Muscle layer of duodenum (tissue), 2 donors: Measurements from ENCODE around the gene CFAP46.
"Not testable (repeated sequence)": the region's sequence is repeated elsewhere in the genome, so short reads cannot be mapped to it uniquely, and the experiment has no call there.

Experiments used
- H3K27ac ChIP-seq: one replicate; pipeline ENCODE4 v1.7.0; 2013; ENCODE audit warnings: mild to moderate bottlenecking, low read length
- H3K27me3 ChIP-seq: one replicate; pipeline ENCODE4 v1.7.0; 2013; ENCODE audit warnings: low read depth, mild to moderate bottlenecking, control low read depth, low read length
- H3K36me3 ChIP-seq, 2 donors: one replicate each; pipeline ENCODE4 v1.7.0; 2013; ENCODE audit warnings: low read length in 2 of 2, control low read depth in 1 of 2, mild to moderate bottlenecking in 1 of 2; ENCODE audit not compliant: insufficient read depth in 2 of 2, control insufficient read depth in 1 of 2
- H3K4me1 ChIP-seq, 2 donors: one replicate each; pipeline ENCODE4 v1.7.0; 2013; ENCODE audit warnings: low read length in 2 of 2, mild to moderate bottlenecking in 2 of 2, control low read depth in 1 of 2, moderate library complexity in 1 of 2; ENCODE audit not compliant: insufficient read depth in 2 of 2, control insufficient read depth in 1 of 2
- H3K4me3 ChIP-seq, 2 donors: one replicate each; pipeline ENCODE4 v1.7.0; 2013; ENCODE audit warnings: low read length in 2 of 2, low read depth in 1 of 2, mild to moderate bottlenecking in 1 of 2
- H3K9me3 ChIP-seq, 2 donors: one replicate each; pipeline ENCODE4 v1.7.0; 2013; ENCODE audit warnings: low read length in 2 of 2, control low read depth in 1 of 2, mild to moderate bottlenecking in 1 of 2; ENCODE audit not compliant: control insufficient read depth in 1 of 2
- donor health status: healthy.

Gene CFAP46

DNA sequence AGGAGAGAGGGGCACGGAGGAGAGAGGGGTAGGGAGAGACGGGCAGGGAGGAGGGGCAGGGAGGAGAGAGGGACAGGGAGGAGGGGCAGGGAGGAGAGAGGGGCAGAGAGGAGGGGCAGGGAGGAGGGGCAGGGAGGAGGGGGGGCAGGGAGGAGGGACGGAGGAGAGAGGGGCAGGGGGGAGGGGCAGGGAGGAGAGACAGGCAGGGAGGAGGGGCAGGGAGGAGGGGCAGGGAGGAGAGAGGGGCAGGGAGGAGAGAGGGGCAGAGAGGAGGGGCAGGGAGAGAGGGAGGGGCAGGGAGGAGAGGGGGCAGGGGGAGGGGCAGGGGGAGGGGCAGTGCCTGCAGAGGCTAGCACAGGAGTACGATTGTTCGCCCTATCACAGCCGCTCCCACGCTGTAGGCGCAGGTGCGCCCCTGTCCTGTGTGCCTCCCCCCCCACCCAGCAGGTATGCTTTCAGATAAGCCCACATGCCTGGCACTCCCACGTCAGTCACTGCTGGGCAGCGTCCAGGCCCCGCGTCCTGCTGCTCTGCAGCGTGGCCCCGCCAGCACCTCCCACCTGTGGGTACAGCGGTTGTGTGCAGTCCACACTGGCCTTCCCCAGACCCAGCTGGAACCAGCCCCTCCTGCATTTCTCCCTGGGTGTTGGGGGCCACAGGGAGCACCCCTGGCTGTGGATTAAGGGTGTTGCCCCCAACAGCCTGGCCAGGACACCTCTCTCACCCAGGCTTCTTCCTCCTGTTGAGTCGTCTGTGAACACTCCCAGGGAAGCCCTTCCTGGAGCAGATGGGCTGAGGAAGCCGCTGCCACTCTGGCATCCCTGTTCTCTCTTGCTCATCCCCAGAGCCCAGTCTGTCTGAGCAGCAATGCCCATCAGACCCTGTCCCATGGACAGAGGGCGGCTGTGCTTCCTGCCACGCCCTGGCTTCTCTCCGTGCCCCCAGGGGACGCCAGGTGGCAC, 167.2 kb downstream of the CFAP46 start:
- Histone ChIP-seq H3K4me3 (no peak overlapping the region), H3K4me1 (no peaks in the 10 kb centered on the region), H3K36me3 (peaks cover 0 to 78% of the 10 kb centered on the region in 2 donors), H3K27ac (no peak overlapping the region), H3K9me3 (no peaks in the 10 kb centered on the region), H3K27me3 (no peaks in the 10 kb centered on the region)

DNA sequence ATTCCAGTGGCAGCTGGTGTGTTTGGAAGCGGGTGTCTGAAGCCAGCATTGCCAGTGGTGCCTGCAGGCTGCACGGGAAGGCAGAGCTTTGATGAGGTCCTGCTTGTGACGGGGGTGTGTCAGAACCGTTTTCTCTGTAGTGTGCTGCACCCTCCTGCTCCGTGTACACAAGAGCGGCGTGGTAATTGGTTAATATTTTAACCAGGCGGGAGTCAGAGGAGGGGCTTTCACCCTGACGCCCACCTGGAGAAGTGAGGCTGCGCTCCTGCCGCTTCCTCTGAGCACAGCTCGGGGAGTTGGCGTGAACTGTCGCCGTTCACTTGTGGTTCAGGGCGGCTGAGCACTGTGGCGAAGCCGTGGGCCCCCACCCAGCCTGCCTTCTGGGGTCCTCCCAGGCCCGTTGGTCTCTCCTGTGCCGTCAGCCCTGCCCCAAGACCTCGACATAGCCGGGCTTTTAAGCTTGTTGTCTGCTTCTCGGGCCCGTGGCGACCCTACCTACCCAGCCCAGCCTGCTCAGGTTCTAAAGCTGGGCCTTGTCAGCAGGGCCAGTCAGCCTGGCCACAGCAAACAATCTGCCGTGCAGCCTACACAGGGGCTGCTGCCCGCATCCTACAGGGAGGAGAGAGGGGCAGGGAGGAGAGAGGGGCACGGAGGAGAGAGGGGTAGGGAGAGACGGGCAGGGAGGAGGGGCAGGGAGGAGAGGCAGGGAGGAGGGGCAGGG, 168.0 kb downstream of the CFAP46 start:
- H3K36me3 ChIP-seq: peaks cover 0 to 76% of the 10 kb centered on the region in 2 donors
- H3K27me3 ChIP-seq: no peaks in the 10 kb centered on the region
- H3K27ac ChIP-seq: no peak overlapping the region
- H3K4me1 ChIP-seq: no peaks in the 10 kb centered on the region
- no peaks in the 10 kb centered on the region for H3K9me3 ChIP-seq
- H3K4me3 ChIP-seq: no peak overlapping the region

DNA sequence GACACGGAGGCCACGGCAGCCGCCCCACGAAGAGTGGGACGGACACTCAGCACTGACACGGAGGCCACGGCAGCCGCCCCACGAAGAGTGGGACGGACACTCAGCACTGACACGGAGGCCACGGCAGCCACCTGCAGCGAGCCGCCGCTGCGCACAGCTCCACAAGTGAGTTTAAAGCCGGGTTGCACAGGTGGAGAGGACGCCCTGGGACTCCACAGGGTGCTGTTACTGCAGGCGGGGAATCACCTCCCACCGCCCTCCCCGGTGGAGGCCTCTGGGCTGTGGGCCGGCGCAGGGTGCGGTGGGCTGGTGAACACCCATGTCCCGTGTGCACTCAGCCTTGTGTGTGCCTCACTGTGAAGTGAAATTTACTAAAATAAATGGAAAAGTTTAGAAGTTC, 169.6 kb downstream of the CFAP46 start:
- not testable (repeated sequence) for H3K27me3 ChIP-seq, H3K27ac ChIP-seq, H3K9me3 ChIP-seq, H3K4me3 ChIP-seq, H3K4me1 ChIP-seq
- H3K36me3 ChIP-seq: peaks cover 0 to 77% of the 10 kb centered on the region in 2 donors

DNA sequence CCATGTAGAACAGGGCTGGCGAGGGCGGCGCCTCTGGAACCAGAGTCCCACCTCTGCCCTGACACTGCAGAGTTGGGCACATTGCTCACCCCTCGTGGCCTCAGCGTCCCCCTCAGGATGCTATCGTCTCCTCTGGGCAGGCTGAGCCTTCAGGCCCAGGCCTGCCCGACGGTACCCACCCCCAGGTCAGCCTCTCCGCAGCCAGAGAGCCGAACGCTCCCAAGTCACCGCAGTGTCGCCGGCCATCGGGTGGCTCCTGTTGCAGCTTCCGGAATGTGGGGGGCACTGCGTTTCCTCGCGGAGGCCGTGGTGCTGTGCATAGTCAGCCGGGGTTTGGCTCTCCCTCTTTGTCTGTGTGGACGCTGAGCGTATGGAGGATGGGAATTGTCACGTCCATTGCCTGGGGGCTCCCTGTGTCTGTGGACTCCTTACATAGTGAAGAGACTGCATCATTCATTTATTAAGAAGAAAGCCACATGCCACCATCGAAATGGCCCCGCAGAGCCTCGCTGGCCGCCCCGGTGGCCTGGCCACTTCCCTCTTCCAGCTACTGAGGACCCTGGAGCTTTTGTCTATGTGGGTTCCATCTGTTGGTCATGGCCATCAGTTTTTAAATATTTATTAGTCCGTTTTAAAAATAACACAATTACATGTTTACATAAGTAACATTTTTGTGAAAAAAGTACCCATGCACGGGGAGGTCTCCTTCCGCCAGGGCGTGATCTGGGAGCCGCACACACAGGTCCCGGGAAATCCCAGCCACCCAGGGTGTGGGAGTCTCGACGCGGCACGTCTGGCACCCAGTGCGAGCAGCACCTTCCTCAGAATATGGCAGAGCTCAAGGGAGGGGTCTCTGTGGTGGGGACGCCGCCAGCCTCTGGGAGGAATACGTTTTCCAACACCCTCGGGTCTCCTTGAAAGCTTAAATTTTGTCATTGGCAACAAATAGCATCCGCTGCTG, 172.0 kb downstream of the CFAP46 start:
- Histone ChIP-seq H3K4me1 (no peaks in the 10 kb centered on the region), H3K36me3 (peaks cover 0 to 63% of the 10 kb centered on the region in 2 donors), H3K9me3 (no peaks in the 10 kb centered on the region), H3K4me3 (no peak overlapping the region), H3K27ac (no peak overlapping the region), H3K27me3 (no peaks in the 10 kb centered on the region)

DNA sequence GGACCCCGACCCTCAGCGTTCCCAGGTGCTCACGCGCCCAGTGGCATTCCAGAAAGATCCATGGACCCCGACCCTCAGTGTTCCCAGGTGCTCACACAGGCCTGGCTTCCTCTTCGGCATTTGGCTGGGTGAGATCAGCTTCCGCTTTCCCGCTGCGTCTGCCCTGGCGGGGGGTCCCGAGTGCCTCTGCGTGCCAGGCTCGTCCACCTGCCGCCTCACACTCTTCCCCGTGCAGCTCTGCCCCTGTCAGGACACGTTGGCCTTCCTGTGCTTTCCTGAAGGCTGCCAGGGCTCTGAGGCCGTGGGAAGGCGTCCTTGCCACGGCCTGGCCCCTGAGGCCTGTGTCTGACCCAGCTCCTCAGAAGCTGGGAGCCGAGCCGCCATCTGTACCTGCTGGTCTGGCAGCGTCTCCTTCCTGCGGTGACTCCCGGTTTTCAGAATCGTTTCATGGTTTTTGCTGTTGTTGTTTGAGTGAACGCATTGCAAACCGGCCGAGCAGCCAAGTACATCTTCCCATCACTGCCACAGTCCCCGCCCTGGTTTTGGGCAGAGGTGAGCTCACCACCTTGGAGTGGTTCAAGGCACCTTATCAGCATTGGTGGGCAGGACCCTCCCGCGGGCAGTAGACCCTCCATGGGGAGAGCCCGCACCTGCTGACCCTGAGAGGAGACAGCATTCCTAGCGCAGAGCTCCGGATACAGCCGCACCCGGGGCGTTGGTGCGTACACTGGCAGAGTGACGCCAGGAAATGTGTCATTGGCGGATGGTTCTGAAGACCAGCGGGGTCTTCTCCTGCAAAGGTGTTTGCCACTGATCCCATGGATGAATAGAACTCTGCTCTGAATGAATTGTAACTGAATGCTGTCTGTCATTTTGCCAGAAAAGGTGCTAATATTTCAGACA, 173.8 kb downstream of the CFAP46 start:
- Histone ChIP-seq H3K27ac (no peak overlapping the region), H3K9me3 (no peaks in the 10 kb centered on the region)

DNA sequence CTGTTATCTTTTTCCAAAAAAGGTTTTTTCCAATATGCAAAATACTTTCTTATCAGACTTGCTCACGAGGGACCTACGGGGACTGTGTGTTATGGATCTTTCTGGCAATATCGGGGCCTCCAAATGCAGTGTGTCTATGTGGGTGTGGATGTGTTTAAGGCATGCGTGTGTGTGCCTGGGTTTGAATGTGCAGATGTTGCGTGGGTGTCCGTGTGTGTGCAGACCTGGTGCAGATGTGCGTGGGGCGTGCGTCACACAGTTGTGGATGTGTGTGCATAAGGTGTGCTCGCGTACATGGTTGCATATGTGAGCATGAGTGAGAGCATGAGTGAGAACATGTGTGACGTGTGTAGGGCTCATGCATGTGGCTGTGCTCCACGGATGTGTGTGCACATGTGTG, 176.1 kb downstream of the CFAP46 start:
- peaks cover 0 to 53% of the 10 kb centered on the region in 2 donors for H3K36me3 ChIP-seq
- no peaks in the 10 kb centered on the region for H3K9me3 ChIP-seq
- no peaks in the 10 kb centered on the region for H3K4me1 ChIP-seq
- no peak overlapping the region for H3K27ac ChIP-seq
- no peaks in the 10 kb centered on the region for H3K27me3 ChIP-seq
- H3K4me3 ChIP-seq: no peak overlapping the region

More for the DNA sequence above, 173.8 kb downstream of the CFAP46 start:
- H3K4me3 ChIP-seq: no peak overlapping the region
- no peaks in the 10 kb centered on the region for H3K27me3 ChIP-seq
- H3K36me3 ChIP-seq: peaks cover 0 to 52% of the 10 kb centered on the region in 2 donors
- no peaks in the 10 kb centered on the region for H3K4me1 ChIP-seq

DNA sequence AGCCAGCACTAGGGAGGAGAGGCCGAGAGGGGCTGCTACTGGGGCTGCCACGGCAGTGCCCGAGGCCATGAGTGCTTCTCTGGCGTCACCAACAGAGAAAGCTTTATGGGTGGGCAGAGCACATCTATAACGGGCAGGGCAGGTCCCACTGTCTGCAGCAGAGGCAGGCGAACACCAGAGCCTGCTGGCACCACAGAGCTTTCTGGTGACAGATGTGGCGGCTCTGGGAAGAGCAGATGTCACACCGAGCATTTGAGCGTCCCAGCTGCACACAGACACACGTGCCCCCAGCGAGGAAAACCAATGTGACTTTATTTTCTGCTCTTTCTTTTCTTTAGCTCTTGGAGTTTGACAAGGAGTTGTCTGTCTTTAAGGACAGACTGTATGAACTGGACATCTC, 176.9 kb downstream of the CFAP46 start:
- H3K27ac ChIP-seq: no peak overlapping the region
- no peaks in the 10 kb centered on the region for H3K9me3 ChIP-seq
- H3K36me3 ChIP-seq: peaks cover 0 to 52% of the 10 kb centered on the region in 2 donors
- no peak overlapping the region for H3K4me3 ChIP-seq
- H3K27me3 ChIP-seq: no peaks in the 10 kb centered on the region
- H3K4me1 ChIP-seq: no peaks in the 10 kb centered on the region

DNA sequence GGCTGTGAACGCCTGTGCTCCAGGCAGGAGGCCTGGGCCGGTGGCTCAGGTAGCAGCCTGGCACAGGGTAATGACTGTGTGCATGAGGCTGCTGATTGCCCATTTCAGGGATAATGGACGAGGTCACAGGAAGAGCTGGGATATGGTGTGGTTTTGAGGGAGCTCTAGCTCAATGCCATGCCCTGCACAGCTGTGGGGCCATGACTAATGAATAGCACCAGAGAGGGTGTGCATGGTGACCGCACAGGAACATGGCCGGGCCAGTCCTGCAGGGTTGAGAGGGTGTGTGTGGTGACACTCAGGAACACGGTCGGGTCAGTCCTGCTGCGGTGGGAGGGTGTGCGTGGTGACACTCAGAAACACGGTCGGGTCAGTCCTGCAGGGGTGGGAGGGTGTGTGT, 178.3 kb downstream of the CFAP46 start:
- peaks cover 0 to 53% of the 10 kb centered on the region in 2 donors for H3K36me3 ChIP-seq
- no peaks in the 10 kb centered on the region for H3K4me1 ChIP-seq
- no peak overlapping the region for H3K27ac ChIP-seq
- no peaks in the 10 kb centered on the region for H3K27me3 ChIP-seq
- H3K4me3 ChIP-seq: no peak overlapping the region
- no peaks in the 10 kb centered on the region for H3K9me3 ChIP-seq

DNA sequence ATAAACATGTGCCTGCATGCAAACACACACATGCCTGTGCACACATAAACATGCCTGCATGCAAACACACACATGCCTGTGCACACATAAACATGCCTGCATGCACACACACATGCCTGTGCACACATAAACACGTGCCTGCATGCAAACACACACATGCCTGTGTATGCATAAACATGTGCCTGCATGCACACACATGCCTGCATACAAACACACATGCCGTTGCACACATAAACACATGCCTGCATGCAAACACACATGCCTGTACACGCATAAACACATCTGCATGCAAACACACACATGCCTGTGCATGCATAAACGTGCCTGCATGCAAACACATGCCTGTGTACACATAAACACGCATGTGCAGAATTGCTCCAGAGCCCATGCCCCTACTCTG, 178.8 kb downstream of the CFAP46 start:
- no peaks in the 10 kb centered on the region for H3K9me3 ChIP-seq
- no peaks in the 10 kb centered on the region for H3K4me1 ChIP-seq
- no peaks in the 10 kb centered on the region for H3K27me3 ChIP-seq
- peaks cover 0 to 53% of the 10 kb centered on the region in 2 donors for H3K36me3 ChIP-seq
- no peak overlapping the region for H3K27ac ChIP-seq
- no peak overlapping the region for H3K4me3 ChIP-seq

DNA sequence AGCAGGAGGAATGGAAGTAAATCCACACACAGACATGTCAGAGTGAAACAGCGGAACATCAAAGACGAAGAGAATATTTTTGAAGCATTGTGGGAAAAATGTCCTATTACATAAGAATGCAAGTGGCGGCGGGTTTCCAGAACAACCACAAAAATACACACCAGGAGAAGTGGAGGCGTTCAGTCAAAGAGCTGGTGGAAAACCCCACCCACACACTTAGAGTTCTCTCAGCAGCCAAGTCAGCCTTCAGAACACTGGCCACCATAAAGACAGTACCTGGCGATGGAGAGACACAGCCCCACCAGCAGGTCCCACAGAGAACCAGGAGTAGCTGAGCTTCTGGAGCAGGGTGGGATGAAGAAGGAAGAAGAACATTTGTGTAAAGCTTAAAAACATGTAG, 180.1 kb downstream of the CFAP46 start:
- Histone ChIP-seq H3K4me3 (no peak overlapping the region), H3K4me1 (no peaks in the 10 kb centered on the region), H3K27ac (no peak overlapping the region), H3K36me3 (peaks cover 0 to 52% of the 10 kb centered on the region in 2 donors), H3K9me3 (no peaks in the 10 kb centered on the region), H3K27me3 (no peaks in the 10 kb centered on the region)
